ENCODE measurements around the gene FBRSL1. TPM values are rescaled to one million over a fixed set of nuclear protein-coding genes. Genes with fewer than 3 reads are reported as not detected.
"Not testable (repeated sequence)": the region's sequence is repeated elsewhere in the genome, so short reads cannot be mapped to it uniquely, and the experiment has no call there.

Gene FBRSL1
- total and polyA plus RNA-seq, 12 donors, result 28.1 to 90.6 (median 47.0) TPM

GRCh38 chr12:132458846-132459641 is 30.9 kb upstream of the FBRSL1 start:
- peaks cover 0 to 10% (median 0%) of the 10 kb centered on the region in 11 donors for H3K9me3 ChIP-seq
- ATAC-seq, result peak in 1 of 8 donors; percentile 23
- DNase-seq, result no peak
- no peak overlapping the region for H3K4me3 ChIP-seq
- no peaks in the 10 kb centered on the region for H3K36me3 ChIP-seq
- intact Hi-C loops (cut with DNase I), result no loop called here
- peaks cover 7 to 40% (median 27%) of the 10 kb centered on the region in 7 donors for H3K27me3 ChIP-seq
- no peak overlapping the region for H3K27ac ChIP-seq
- 69 to 74% methylated on average over 28 of the region's 28 CpGs for WGBS, 2 donors
- TF ChIP-seq, protein P1, sequence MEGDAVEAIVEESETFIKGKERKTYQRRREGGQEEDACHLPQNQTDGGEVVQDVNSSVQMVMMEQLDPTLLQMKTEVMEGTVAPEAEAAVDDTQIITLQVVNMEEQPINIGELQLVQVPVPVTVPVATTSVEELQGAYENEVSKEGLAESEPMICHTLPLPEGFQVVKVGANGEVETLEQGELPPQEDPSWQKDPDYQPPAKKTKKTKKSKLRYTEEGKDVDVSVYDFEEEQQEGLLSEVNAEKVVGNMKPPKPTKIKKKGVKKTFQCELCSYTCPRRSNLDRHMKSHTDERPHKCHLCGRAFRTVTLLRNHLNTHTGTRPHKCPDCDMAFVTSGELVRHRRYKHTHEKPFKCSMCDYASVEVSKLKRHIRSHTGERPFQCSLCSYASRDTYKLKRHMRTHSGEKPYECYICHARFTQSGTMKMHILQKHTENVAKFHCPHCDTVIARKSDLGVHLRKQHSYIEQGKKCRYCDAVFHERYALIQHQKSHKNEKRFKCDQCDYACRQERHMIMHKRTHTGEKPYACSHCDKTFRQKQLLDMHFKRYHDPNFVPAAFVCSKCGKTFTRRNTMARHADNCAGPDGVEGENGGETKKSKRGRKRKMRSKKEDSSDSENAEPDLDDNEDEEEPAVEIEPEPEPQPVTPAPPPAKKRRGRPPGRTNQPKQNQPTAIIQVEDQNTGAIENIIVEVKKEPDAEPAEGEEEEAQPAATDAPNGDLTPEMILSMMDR (IDR thresholded peaks at IDR 0.05), result no peak
- H3K4me1 ChIP-seq, result no peaks in the 10 kb centered on the region

DNA sequence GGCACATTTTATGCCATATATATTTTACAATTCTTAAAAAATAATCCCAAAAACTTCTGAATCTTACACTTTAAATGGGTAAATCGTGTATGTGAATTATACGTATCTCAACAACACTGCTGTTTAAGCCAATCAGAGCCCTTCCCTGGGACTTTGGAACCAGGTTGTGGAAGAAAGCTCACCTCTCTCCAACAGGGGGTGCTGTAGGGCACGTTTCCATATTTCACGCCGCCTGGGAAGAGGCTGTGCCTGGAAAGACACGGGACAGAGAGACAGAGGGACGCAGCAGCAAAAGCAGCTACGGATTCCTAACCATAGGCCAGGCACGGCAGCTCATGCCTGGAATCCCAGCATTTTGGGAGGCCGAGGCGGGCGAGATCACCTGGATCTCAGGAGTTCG is 29.4 kb upstream of the FBRSL1 start:
- intact Hi-C loops (cut with DNase I), result no loop called here
- Histone ChIP-seq H3K4me1 (no peaks in the 10 kb centered on the region), H3K27ac (no peak overlapping the region), H3K9me3 (peaks cover 0 to 10% (median 0%) of the 10 kb centered on the region in 11 donors), H3K4me3 (no peak overlapping the region), H3K36me3 (no peaks in the 10 kb centered on the region), H3K27me3 (peaks cover 7 to 42% (median 35%) of the 10 kb centered on the region in 7 donors)
- TF ChIP-seq, protein P1 (IDR thresholded peaks at IDR 0.05), result peak in 7 of 9 donors; percentile 13 to 41 (median 20)
- no peak for DNase-seq
- WGBS, 2 donors, result 64 to 65% methylated on average over 13 of the region's 13 CpGs
- no peak for ATAC-seq

- H3K27ac ChIP-seq, result no peak overlapping the region
- DNase-seq, result no peak
- H3K36me3 ChIP-seq, result no peaks in the 10 kb centered on the region
- H3K27me3 ChIP-seq, result peaks cover 5 to 47% (median 37%) of the 10 kb centered on the region in 7 donors
- H3K9me3 ChIP-seq, result peaks cover 0 to 10% (median 0%) of the 10 kb centered on the region in 11 donors
- TF ChIP-seq, protein P1 (IDR thresholded peaks at IDR 0.05), result no peak
- H3K4me3 ChIP-seq, result no peak overlapping the region
- no peak for ATAC-seq
- no peaks in the 10 kb centered on the region for H3K4me1 ChIP-seq
- intact Hi-C loops (cut with DNase I), result no loop called here
- 77 to 78% methylated on average over 10 of the region's 10 CpGs for WGBS, 2 donors
These were observed 28.4 kb upstream of the FBRSL1 start for GRCh38 chr12:132461526-132461925.

- intact Hi-C loops (cut with DNase I), result no loop called here
- TF ChIP-seq, protein P1 (IDR thresholded peaks at IDR 0.05), result no peak
- Histone ChIP-seq H3K9me3 (peaks cover 0 to 10% (median 0%) of the 10 kb centered on the region in 11 donors), H3K27ac (no peak overlapping the region), H3K27me3 (peaks cover 0 to 54% (median 41%) of the 10 kb centered on the region in 7 donors), H3K4me3 (no peak overlapping the region), H3K36me3 (no peaks in the 10 kb centered on the region), H3K4me1 (no peaks in the 10 kb centered on the region)
- ATAC-seq (no peak), DNase-seq (no peak)
- WGBS, 2 donors, result 82 to 90% methylated on average over 5 of the region's 5 CpGs
These were observed 27.2 kb upstream of the FBRSL1 start for GRCh38 chr12:132462788-132463187.

GRCh38 chr12:132463284-132463924 is 26.5 kb upstream of the FBRSL1 start:
- H3K27ac ChIP-seq; DNase-seq; H3K4me1 ChIP-seq; intact Hi-C loops (cut with DNase I); ATAC-seq; H3K4me3 ChIP-seq; H3K36me3 ChIP-seq: not testable (repeated sequence)
- H3K9me3 ChIP-seq, result peaks cover 0 to 10% (median 0%) of the 10 kb centered on the region in 11 donors
- H3K27me3 ChIP-seq, result peaks cover 0 to 58% (median 44%) of the 10 kb centered on the region in 7 donors

- H3K27ac ChIP-seq; intact Hi-C loops (cut with DNase I); H3K36me3 ChIP-seq; H3K4me1 ChIP-seq; H3K4me3 ChIP-seq; DNase-seq; ATAC-seq: not testable (repeated sequence)
- 81 to 85% methylated on average over 5 of the region's 5 CpGs for WGBS, 2 donors
- Histone ChIP-seq H3K27me3 (peaks cover 0 to 49% (median 38%) of the 10 kb centered on the region in 7 donors), H3K9me3 (peaks cover 0 to 10% (median 0%) of the 10 kb centered on the region in 11 donors)
These were observed 25.6 kb upstream of the FBRSL1 start for GRCh38 chr12:132464304-132464703.
